HEK293T (cell line): Measurements from ENCODE around the gene PRKAG1.

Experiments
- BHLHE40 ChIP-seq: fragments of 450-650 bp; IDR thresholded peaks from 2 replicates; pipeline ENCODE4 v1.6.1; 2016; ENCODE audit warnings: mild to moderate bottlenecking, moderate library complexity, borderline replicate concordance
- NFRKB ChIP-seq: fragments of 450-650 bp; IDR thresholded peaks from 2 replicates; pipeline ENCODE4 v1.6.1; 2016; ENCODE audit warnings: mild to moderate bottlenecking, moderate library complexity
- TARDBP ChIP-seq: fragments of 450-650 bp; IDR thresholded peaks from 2 replicates; pipeline ENCODE4 v1.6.1; 2016

DNA sequence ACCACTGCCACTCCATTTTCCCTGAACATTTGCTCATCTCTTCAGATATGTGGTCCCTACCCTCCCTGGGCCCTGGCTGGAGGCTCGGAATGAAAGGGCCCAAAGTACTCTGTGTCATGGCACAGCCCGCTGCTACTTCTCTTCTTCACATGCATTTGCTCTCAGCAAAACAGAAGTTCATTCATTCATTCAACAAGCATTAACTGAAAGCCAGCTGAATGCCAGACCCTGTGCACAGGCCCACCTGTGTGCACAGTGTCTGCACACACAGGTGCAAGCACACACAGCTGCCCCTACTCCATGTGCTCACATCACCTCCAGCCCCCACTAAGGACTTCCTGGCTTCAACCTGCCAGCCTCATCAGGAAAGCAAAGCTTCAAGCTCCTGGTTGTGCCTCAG, 32.7 kb downstream of the PRKAG1 start:
- TF ChIP-seq NFRKB (no peak), TARDBP (no peak), BHLHE40 (no peak)
